ENCODE data around the gene SBK1.
"Not testable (repeated sequence)": the region's sequence is repeated elsewhere in the genome, so short reads cannot be mapped to it uniquely, and the experiment has no call there.

GRCh38 chr16:28330232-28330631 is 37.9 kb downstream of the SBK1 start:
- TF ChIP-seq CTCF (conservative IDR thresholded peaks at IDR 0.05; ENCODE audit: low read length); EZH2phosphoT487 (IDR thresholded peaks at IDR 0.05; ENCODE audit: borderline replicate concordance): not testable (repeated sequence)
